Eye (tissue), 1 donor: ENCODE measurements around the gene PIP4K2A.
"Not testable (repeated sequence)": the region's sequence is repeated elsewhere in the genome, so short reads cannot be mapped to it uniquely, and the experiment has no call there.

ENCODE experiments used
- DNase-seq: peaks from one replicate; pipeline ENCODE4 v3.0.0-alpha.2; 2015

PIP4K2A gene

DNA sequence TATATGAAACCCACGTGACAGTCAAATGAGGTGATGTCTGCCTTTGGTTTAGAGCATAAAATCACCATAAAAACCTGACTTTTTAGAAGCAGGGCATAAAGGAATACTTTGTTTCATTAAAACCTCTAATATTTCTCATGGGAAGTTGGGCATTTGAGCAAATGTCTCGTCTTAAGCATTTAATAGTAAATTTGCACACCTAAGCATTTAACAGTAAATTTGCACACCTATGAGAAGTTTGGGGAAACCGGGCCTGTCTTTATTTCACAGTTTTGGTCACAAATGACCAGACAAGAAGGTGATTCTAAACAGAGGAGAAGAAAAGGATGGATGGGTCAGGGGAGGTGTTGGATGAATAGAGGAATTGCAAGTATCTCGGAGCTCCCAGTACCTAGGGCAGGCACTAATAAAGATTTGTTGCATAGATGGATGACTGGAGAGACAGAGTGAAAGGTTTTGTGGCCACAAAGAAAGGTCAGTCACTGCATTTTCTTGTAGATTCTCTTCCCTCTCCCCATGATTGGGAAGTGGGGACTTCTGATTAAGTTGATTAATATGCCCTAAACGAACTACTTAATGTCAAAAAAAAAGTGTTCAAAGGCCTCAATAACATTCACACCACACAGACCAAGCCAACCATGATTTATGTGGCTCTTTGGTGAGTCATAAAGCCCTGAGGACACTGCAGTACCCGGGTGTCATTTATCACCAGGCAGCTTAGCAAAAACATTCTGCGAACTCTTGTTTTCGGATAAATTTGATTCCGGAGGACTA lies 210.9 kb downstream of the PIP4K2A start:
- no peak for DNase-seq

DNA sequence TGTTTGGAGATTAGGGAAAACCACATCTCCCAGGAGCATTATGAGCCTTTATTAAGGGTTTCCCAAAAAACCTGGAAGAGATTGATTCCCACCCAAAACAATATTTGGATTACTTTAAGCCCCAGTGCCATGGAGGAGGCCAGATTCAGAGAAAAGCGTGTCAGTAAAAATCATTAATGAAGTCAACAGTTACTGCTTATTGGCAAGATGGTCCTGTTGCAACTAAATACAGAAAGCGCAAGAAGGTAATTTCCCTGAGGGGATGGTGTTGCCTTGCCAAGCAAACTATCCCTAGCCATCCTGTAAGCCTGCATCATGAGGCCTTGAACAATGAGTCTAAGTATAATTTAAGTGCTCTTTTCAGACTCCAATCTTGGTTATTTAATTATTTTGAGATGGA lies 212.5 kb downstream of the PIP4K2A start:
- DNase-seq: no peak

DNA sequence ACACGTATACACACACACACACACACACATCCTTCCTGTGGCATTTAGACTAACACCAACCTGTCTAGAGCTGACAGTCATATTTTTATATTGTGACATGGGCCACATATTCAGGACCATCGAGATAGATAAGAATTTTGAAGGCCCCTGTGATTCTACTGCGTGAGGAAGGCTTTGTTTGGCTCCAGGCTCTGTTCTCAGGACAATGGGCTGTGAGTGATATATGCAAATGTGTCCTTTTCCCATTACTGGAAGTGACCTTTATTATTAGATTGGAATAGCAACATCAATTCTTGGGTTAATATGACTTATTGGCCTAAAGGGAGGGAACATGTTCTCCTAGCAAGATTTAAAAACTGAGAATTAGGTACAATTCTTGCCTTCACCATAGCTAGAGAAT lies 213.0 kb downstream of the PIP4K2A start:
- no peak for DNase-seq

DNA sequence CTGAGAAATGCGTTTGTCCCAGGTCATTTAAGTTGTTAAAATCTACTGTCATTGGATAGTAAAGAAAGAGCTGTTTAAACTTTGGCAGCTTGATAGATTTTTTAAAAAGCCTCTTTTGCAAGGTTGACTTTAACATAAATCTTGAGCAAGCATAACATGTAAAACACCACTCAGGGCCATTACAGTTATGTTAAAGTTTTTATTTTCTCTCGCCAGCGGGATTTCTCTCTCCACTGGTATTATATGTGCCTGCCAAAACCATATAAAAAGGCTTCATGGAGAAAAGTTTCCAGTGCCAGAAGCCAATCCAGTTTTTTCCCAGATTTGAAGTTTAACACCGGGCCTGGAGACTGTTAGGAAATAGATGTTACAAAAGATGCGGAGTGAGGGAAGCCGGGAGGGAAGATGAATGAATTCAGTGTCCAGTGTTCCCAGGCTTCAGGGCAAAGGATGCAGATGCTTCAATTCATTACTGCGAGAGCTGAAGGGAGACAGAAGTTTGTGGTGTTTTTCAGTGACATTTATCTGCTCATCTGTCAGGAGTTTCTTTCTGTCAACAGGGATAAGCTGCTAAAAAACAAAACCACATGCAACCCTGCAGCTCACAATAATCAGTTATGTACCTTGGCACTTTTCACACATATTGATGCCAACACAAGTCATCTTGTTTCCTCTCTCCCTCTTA lies 213.6 kb downstream of the PIP4K2A start:
- no peak for DNase-seq

DNA sequence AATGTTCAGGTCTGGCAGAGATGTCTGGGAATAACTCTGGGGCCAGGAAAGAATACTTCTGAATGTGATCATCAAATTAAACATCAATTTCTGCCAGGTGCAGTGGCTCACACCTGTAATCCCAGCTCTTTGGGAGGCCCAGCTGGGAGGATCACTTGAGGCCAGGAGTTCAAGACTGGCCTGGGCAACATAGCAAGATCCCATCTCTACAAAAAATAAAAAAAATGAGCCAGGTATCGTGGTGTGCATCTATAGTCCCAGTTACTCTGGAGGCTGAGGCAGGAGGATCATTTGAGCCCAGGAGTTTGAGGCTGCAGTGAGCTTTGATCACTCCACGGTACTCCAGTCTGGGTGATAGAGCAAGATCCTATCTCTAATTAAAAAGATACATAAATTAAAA lies 214.4 kb downstream of the PIP4K2A start:
- not testable (repeated sequence) for DNase-seq

DNA sequence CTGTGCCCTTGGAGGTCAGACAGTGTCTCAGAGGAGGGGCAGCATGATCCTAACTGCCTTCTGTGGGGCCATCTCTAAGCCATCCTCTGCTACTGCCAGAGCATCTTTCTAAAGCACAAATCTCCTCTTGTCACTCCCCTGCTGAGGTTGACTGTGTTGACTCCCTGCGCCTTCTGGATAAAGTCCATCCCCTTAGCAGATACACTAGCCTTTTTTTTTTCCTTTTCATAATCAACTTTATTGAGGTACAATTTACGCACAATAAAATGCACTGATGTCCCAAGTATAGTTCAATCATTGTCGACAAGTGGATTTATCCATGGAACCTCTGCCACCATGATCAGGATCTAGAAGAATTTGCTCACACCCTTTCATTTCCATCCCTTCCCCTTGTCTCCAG lies 219.0 kb downstream of the PIP4K2A start:
- no peak for DNase-seq

DNA sequence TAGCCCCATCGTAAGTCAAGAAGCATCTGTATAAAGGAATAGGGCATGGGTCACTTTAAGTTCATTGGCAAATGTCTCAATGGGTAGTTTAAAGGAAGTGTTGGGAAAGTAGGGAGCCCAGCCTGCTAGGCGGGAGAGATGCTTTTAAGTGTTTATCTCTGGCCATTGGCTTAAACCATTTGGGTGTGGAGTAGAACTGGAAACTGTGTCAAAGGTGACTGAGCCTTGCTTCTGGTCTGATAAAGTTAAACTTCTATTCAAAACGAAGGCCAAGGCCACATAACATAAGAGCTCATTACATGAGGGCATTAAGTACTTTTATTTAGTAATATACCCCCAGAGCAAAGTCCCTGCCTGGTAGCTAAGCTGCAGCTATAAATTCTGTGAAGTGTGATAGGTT lies 220.4 kb downstream of the PIP4K2A start:
- DNase-seq: no peak

DNA sequence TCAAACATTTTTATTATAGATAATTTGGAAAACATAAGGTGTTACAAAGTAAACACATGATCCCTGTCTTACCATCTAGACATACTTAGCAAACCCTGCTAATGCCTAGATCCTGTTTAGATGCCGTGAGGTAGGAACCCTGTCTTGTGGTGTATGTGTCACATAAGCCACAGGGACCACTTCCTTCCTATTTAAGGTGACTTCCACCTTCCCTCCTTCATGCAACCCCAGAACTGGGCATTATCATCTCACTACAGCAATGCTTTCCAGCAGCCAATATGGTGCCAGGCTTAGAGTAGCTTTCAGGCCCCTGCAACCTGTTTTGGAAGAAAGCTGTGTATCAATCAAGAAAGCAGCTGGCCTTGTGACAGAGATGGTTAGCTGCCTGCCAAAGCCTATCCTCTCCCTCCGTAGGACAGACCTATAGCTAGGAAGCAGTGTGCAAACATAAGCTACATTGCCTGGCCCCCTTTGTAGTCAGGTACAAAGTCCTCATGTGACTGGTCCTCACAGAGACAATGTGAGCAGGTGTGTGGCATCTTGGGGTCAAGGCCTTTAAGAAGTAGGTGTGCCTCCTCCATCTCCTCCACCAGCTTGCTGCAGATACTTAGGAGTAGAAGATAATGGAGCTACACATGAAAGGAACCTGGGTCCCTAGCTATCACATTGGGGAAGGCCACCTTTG lies 222.3 kb downstream of the PIP4K2A start:
- no peak for DNase-seq

DNA sequence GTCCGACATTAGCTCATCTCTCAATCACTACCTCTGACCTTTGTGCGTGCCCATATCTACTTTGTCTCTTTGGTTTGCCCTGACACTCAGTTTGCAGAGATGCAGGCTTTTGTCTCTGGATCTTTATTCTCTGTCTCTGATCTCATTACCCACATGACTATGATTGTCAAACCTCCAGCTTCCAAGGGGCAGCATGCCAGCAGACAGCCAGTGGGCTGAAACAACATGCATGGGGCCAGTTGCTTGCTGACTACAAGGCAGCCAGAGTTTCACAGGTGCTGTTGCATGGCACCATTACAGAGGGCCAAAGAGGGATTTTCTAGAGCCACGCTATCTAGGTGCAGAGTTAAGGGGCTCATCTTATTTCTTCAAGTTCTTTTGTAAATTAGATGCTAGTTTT lies 222.9 kb downstream of the PIP4K2A start:
- DNase-seq: no peak

DNA sequence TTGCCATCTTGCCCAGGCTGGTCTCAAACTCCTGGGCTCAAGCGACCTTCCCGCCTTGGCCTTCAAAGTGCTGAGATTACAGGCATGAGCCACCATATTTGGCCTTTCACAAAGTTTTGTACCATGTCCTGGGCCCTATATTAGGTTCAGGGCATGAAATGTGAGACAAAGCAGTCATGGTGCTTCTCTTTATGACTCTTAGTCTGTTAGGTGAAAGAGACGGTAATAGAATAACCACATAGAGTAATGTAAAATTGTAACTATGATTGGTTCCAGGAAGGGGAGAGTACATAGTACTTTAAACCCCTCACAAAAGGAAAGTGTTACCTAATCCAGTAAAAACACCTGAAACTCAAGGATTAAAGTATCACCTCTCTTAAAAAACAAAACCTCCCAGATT lies 224.4 kb downstream of the PIP4K2A start:
- DNase-seq: no peak

DNA sequence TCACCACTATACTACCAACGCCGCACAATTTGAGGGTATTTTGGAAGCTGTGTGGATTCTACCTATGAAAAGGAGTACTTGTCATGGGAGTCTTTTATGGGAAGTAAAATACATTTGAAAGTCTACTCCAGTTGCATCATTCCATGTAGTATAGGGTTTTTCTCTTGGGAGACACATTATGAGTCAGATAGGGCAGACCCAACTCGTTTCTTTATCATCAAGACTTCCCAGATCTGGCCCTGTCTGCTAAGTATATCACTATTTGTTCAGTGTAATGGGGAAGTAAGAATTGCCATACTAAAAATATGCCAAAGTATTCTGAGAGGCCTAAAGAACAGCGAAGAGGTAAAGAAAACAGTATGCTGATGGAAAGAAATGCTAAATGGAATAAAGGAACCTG lies 224.9 kb downstream of the PIP4K2A start:
- no peak for DNase-seq

DNA sequence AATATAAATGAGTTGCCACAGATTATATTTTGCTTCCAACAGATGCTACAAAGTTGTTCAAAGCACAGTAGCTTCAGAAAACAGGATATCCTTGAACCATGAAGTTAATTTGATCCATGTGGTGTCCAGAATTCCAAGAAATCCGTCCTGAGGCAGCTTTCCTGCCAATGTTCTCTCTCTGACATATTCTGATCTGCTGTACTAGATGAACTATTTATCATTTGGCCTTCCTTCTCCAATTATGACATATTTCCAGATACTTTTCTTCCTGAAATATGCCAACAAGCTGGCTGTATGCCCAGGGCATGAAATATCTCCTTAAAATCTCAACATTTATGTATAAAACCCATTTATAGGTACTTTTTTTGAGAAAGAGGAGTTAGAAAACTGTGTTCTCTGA lies 227.9 kb downstream of the PIP4K2A start:
- DNase-seq: no peak
